ENCODE data around the gene MED19. TPM values are rescaled to one million over a fixed set of nuclear protein-coding genes. Genes with fewer than 3 reads are reported as not detected.

Gene MED19
- total RNA-seq = 7.9 and 10.4 TPM in 2 replicates

DNA sequence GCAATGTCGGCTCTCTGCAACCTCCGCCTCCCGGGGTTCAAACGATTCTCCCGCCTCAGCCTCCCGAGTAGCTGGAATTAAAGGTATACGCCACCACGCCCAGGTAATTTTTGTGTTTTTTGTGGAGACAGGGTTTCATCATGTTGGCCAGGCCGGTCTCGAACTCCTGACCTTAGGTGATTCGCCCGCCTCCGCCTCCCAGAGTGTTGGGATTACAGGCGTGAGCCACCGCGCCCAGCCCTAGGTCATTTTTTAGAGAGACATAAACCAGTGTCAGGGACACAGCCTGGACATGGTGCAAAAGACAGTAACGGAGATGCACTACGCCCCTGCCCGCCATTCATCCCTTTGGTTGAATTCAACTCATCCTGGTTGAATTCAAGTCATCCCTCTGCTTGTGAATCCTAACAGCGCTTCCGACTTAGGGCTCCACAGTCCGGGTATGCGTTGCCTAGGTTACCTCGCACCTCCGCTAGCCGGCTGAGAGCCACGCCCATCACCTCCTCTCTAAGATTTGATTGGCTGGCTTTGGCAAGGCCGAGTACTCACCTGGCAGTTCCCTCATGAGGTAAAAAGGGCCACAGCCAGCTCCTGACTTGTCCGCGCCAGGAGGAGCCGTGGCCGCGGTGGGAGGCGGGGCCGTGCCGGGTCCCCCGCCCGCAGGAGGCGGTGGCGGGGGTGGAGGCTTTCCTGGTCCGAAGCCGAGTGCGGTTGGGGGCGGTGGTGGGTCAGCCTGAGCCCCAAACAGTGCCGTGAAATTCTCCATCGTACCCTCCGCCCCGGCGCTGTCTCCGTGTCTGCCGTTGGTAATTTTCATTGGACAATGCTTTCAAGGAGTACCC, at the start of gene MED19:
TSS of gene MED19 (minus strand) at position 802 of the 842 bp plus-strand sequence. CDS start at position 766, 36 bp downstream.

DNA sequence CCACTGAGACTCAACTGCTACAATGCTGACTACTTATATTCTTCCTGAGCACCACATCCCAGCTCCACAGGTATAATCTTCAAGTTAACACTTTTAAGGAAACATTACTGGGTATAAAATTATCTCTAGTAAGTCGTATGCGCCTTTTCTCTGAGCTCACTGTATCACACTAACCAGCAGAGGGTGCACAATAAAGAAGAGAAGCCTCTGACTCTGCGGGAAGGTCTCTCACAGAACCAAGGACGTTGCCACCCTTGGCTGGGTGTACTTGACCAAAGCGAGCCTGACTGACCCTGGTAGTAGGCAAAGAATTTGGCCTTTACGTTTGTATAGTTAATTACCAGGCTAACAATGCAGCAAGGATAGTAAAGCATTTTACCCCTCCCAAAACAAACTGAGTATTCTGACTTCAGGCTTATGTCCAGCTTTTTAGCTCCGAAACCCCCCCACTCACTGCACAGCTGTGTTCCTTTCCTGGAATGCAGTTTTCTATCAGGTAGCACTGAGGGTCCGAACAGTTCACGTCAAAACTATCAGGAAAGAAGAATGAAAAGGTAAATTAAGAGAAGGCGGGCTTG, 39.8 kb upstream of the MED19 start, which contains the start of gene BTBD18:
TSS of gene BTBD18 (minus strand) at position 144 of the 578 bp plus-strand sequence. CDS start 631 bp downstream, outside the sequence.

GRCh38 chr11:57741132-57742086, 29.4 kb upstream of the MED19 start, which contains the start of gene SELENOH:
TSS of gene SELENOH (plus strand) at chr11:57741491. CDS start at chr11:57741596, 105 bp downstream.

GRCh38 chr11:57712256-57713150, 488 bp upstream of the MED19 start, which contains the start of gene TMX2:
TSS of gene TMX2 (plus strand) at chr11:57712593. CDS start at chr11:57712619, 26 bp downstream.

GRCh38 chr11:57667736-57668433, 44.1 kb downstream of the MED19 start, which contains the start of gene ZDHHC5:
TSS of gene ZDHHC5 (plus strand) at chr11:57668114. CDS start at chr11:57673091, 4,977 bp downstream.

DNA sequence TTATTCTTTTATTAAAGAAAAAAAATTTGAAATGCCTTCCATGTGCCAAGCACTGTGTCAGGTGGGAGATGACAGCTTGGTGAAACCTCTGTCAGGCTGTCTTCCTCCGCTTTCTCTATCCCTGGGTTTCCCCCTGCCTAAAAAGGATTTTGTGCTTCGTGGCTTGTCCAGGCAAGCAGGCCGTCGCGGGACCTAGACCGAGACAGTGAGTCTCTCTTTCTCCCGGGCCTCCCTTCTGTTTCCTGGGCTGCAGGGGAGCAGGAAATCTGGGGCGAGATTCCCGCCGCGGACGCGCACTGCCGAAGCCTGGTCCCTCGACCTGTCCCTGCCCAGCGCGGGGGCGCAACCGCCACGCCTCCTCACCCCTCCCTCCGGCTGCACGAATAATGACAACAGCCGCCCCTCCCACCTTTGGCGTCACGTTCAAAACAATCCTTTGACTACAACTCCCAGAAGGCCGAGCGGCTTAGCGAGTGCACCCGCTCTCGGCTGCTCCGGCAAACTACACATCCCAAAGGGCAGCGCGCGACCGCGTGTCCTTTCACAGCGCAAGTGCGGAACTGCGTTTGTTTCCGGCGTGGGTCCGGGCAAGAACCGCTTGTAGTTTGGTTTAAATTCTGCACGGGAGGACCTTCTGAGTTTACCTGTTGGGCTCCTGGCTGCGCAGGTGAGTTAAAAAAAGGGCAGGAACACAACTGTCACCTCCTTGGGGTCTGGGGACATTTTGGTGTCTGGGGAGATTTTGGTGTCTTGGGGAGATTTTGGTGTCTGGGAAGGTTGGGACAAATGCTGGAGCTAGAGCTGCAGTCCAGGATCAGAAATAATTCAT, 54.6 kb downstream of the MED19 start, which contains the start of gene CLP1:
TSS of gene CLP1 (plus strand) at position 569 of the 829 bp plus-strand sequence. CDS start 1,715 bp downstream, outside the sequence.

Other genes starting within 250 kb of the MED19 start
- gene SLC43A1, start 196.5 kb downstream of the MED19 start, total RNA-seq = 6.3 and 12.7 TPM in 2 replicates
- 18.6 and 24.2 TPM in 2 replicates for gene TIMM10, start 181.5 kb downstream of the MED19 start, total RNA-seq
- gene SMTNL1, start 174.6 kb downstream of the MED19 start, total RNA-seq = not detected in 2 replicates
- gene UBE2L6, start 144.5 kb downstream of the MED19 start, total RNA-seq = 46.3 and 60.1 TPM in 2 replicates
- gene SERPING1, start 114.5 kb downstream of the MED19 start, total RNA-seq = 11.6 and 43.9 TPM in 2 replicates
- 1.2 and 1.8 TPM in 2 replicates for gene YPEL4, start 62.3 kb downstream of the MED19 start, total RNA-seq
- gene CLP1, start 54.5 kb downstream of the MED19 start, total RNA-seq = 11.0 and 13.5 TPM in 2 replicates
- gene ZDHHC5, start 44.1 kb downstream of the MED19 start, total RNA-seq = 47.3 and 57.9 TPM in 2 replicates
- 79.5 and 81.0 TPM in 2 replicates for gene TMX2, start 378 bp upstream of the MED19 start, total RNA-seq
- gene SELENOH, start 29.3 kb upstream of the MED19 start, total RNA-seq = 49.5 and 83.5 TPM in 2 replicates
- gene BTBD18, start 39.6 kb upstream of the MED19 start, total RNA-seq = not detected in 2 replicates
- 141 and 145 TPM in 2 replicates for gene CTNND1, start 49.6 kb upstream of the MED19 start, total RNA-seq